Lower lobe of right lung (tissue), 2 donors: ENCODE results near the gene OR2D3. TPM values are rescaled to one million over a fixed set of nuclear protein-coding genes. Genes with fewer than 3 reads are reported as not detected.
"Not testable (repeated sequence)": the region's sequence is repeated elsewhere in the genome, so short reads cannot be mapped to it uniquely, and the experiment has no call there.

Experiments
- ATAC-seq, 2 donors: fragments of 200-7000 bp; cut with Tn5 transposase; one replicate each; pipeline ENCODE4 v1.9.1; 2020 to 2022; ENCODE audit warnings: mild to moderate bottlenecking in 2 of 2, moderate library complexity in 2 of 2
- DNase-seq: peaks from one replicate; pipeline ENCODE4 v3.0.0-alpha.2; 2020
- H3K27ac ChIP-seq: fragments of 200-600 bp; one replicate; pipeline ENCODE4 v1.8.0; 2022
- H3K27me3 ChIP-seq: fragments of 200-600 bp; one replicate; pipeline ENCODE4 v1.8.0; 2022; ENCODE audit warnings: low read depth
- H3K36me3 ChIP-seq: fragments of 200-600 bp; one replicate; pipeline ENCODE4 v1.8.0; 2022; ENCODE audit warnings: mild to moderate bottlenecking
- H3K4me1 ChIP-seq: fragments of 200-600 bp; one replicate; pipeline ENCODE4 v1.8.0; 2022
- H3K4me3 ChIP-seq: fragments of 200-600 bp; one replicate; pipeline ENCODE4 v1.8.0; 2022; ENCODE audit warnings: mild to moderate bottlenecking
- H3K9me3 ChIP-seq: fragments of 200-600 bp; one replicate; pipeline ENCODE4 v1.8.0; 2022
- CTCF ChIP-seq: fragments of 200-600 bp; IDR thresholded peaks from one replicate; pipeline ENCODE4 v1.8.0; 2022; ENCODE audit warnings: antibody characterized with exemption, mild to moderate bottlenecking
- intact Hi-C: fragments of 100-400 bp; cut with DNase I; formaldehyde crosslinking; loops from one replicate; pipeline ENCODE4 v1.11.0; 2022
- total RNA-seq: library from RNA; stranded (reverse); fragmentation: NEBNext Ultra II Directional; extraction: Animal tissue kit (Norgen Biotek cat#: 25700); gene quantifications from one replicate; pipeline ENCODE4 v1.2.1, GENCODE V29; 2021
- donor health status: DM: no; HTN: yes; CAD: no; lungs with severe emphysema.

Gene OR2D3
- total RNA-seq, 1 donor from 2014 or later, result not detected

GRCh38 chr11:6968816-6969215 is 48.0 kb downstream of the OR2D3 start:
- no peaks in the 10 kb centered on the region for H3K27me3 ChIP-seq
- TF ChIP-seq CTCF, result no peak
- DNase-seq (no peak), ATAC-seq (no peak)
- intact Hi-C loops, result no loop called here
- H3K36me3 ChIP-seq, result no peaks in the 10 kb centered on the region
- no peak overlapping the region for H3K4me3 ChIP-seq
- no peaks in the 10 kb centered on the region for H3K4me1 ChIP-seq
- H3K9me3 ChIP-seq, result no peaks in the 10 kb centered on the region
- no peak overlapping the region for H3K27ac ChIP-seq

- DNase-seq, ATAC-seq, intact Hi-C loops: not testable (repeated sequence)
Observed at GRCh38 chr11:6969854-6970253, 49.1 kb downstream of the OR2D3 start.

More at GRCh38 chr11:6969854-6970253, 49.1 kb downstream of the OR2D3 start:
- not testable (repeated sequence) for H3K4me1 ChIP-seq, H3K27ac ChIP-seq, H3K27me3 ChIP-seq, H3K36me3 ChIP-seq, H3K9me3 ChIP-seq, H3K4me3 ChIP-seq

Other genes starting within 250 kb of the OR2D3 start
- 34.2 TPM for gene MRPL17, start 237.7 kb upstream of the OR2D3 start, total RNA-seq
- 0.09 TPM for gene OR2AG2, start 149.0 kb upstream of the OR2D3 start, total RNA-seq
- not detected for gene OR2AG1, start 138.0 kb upstream of the OR2D3 start, total RNA-seq
- 0.18 TPM for gene OR6A2, start 121.3 kb upstream of the OR2D3 start, total RNA-seq
- gene OR10A5, start 75.3 kb upstream of the OR2D3 start, total RNA-seq, result not detected
- gene OR10A2, start 57.9 kb upstream of the OR2D3 start, total RNA-seq, result not detected
- not detected for gene OR10A4, start 44.4 kb upstream of the OR2D3 start, total RNA-seq
- gene OR2D2, start 28.5 kb upstream of the OR2D3 start, total RNA-seq, result not detected
- 2.3 TPM for gene ZNF215, start 5.4 kb downstream of the OR2D3 start, total RNA-seq
- 3.3 TPM for gene ZNF214, start 99.3 kb downstream of the OR2D3 start, total RNA-seq
- gene NLRP14, start 99.5 kb downstream of the OR2D3 start, total RNA-seq, result not detected
- gene RBMXL2, start 168.0 kb downstream of the OR2D3 start, total RNA-seq, result not detected